Sigmoid colon (tissue), 4 donors: Measurements from ENCODE around the gene HSPA8.

ENCODE experiments used
- EP300 ChIP-seq, 4 donors: sonication (generic); formaldehyde crosslinking; IDR thresholded peaks; one replicate each; pipeline ENCODE4 v1.6.1; 2017; ENCODE audit warnings: antibody characterized with exemption in 4 of 4
- POLR2A ChIP-seq, 2 donors: fragments of 450-650 bp; IDR thresholded peaks; one replicate each; pipeline ENCODE4 v1.6.1; 2016; ENCODE audit warnings: antibody characterized with exemption in 2 of 2, mild to moderate bottlenecking in 2 of 2, moderate library complexity in 2 of 2
- POLR2AphosphoS5 ChIP-seq, 4 donors: sonication (generic); formaldehyde crosslinking; IDR thresholded peaks; one replicate each; pipeline ENCODE4 v1.6.1; 2017; ENCODE audit warnings: antibody characterized with exemption in 4 of 4
- TF ChIP-seq, protein P1 (sequence below), 4 experiments: fragments of 450-650 bp in 3 of 4; fragments of 200-600 bp in 1 of 4; IDR thresholded peaks; one replicate each; pipeline ENCODE4 v1.5.1; 2016 to 2019; ENCODE audit warnings: antibody characterized with exemption in 4 of 4, mild to moderate bottlenecking in 3 of 4, moderate library complexity in 2 of 4

GRCh38 chr11:123072762-123073161, 10.8 kb upstream of the HSPA8 start:
- TF ChIP-seq, protein P1, sequence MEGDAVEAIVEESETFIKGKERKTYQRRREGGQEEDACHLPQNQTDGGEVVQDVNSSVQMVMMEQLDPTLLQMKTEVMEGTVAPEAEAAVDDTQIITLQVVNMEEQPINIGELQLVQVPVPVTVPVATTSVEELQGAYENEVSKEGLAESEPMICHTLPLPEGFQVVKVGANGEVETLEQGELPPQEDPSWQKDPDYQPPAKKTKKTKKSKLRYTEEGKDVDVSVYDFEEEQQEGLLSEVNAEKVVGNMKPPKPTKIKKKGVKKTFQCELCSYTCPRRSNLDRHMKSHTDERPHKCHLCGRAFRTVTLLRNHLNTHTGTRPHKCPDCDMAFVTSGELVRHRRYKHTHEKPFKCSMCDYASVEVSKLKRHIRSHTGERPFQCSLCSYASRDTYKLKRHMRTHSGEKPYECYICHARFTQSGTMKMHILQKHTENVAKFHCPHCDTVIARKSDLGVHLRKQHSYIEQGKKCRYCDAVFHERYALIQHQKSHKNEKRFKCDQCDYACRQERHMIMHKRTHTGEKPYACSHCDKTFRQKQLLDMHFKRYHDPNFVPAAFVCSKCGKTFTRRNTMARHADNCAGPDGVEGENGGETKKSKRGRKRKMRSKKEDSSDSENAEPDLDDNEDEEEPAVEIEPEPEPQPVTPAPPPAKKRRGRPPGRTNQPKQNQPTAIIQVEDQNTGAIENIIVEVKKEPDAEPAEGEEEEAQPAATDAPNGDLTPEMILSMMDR (IDR thresholded peaks at IDR 0.05): no peak
- TF ChIP-seq EP300 (IDR thresholded peaks at IDR 0.05) (no peak), POLR2AphosphoS5 (IDR thresholded peaks at IDR 0.05) (no peak), POLR2A (IDR thresholded peaks at IDR 0.05) (no peak)
